ENCODE measurements around the gene LTBR. TPM values are rescaled to one million over a fixed set of nuclear protein-coding genes. Genes with fewer than 3 reads are reported as not detected.
"Not testable (repeated sequence)": the region's sequence is repeated elsewhere in the genome, so short reads cannot be mapped to it uniquely, and the experiment has no call there.

LTBR gene
- total RNA-seq, 1 experiment from 2014 or later = 128 TPM

- in situ Hi-C loops (cut with HindIII; ENCODE audit: low pct_unique_long_range_greater_than_20kb, low sequenced_read_pairs) = no loop called here
- no peak for DNase-seq (ENCODE audit: low read depth, low spot score)
Measured at GRCh38 chr12:6393109-6393508, 9.1 kb downstream of the LTBR start.

- DNase-seq (ENCODE audit: low read depth, low spot score) = no peak
- in situ Hi-C loops (cut with HindIII; ENCODE audit: low pct_unique_long_range_greater_than_20kb, low sequenced_read_pairs) = no loop called here
Measured at GRCh38 chr12:6394398-6394797, 10.4 kb downstream of the LTBR start.

- peak; percentile 95 for DNase-seq (ENCODE audit: low read depth, low spot score)
- in situ Hi-C loops (cut with HindIII; ENCODE audit: low pct_unique_long_range_greater_than_20kb, low sequenced_read_pairs) = no loop called here
Measured at GRCh38 chr12:6396031-6396430, 12.1 kb downstream of the LTBR start.

GRCh38 chr12:6399884-6400644, 16.1 kb downstream of the LTBR start:
- in situ Hi-C loops (cut with HindIII; ENCODE audit: low pct_unique_long_range_greater_than_20kb, low sequenced_read_pairs) = no loop called here
- no peak for DNase-seq (ENCODE audit: low read depth, low spot score)

GRCh38 chr12:6404390-6404789, 20.4 kb downstream of the LTBR start:
- in situ Hi-C loops (cut with HindIII; ENCODE audit: low pct_unique_long_range_greater_than_20kb, low sequenced_read_pairs) = no loop called here
- DNase-seq (ENCODE audit: low read depth, low spot score) = no peak

- DNase-seq (ENCODE audit: low read depth, low spot score) = no peak
- in situ Hi-C loops (cut with HindIII; ENCODE audit: low pct_unique_long_range_greater_than_20kb, low sequenced_read_pairs) = no loop called here
Measured at GRCh38 chr12:6405963-6406362, 22.0 kb downstream of the LTBR start.

- in situ Hi-C loops (cut with HindIII; ENCODE audit: low pct_unique_long_range_greater_than_20kb, low sequenced_read_pairs) = no loop called here
- no peak for DNase-seq (ENCODE audit: low read depth, low spot score)
Measured at GRCh38 chr12:6407236-6407954, 23.4 kb downstream of the LTBR start.

GRCh38 chr12:6416596-6416995, 32.6 kb downstream of the LTBR start:
- in situ Hi-C loops (cut with HindIII; ENCODE audit: low pct_unique_long_range_greater_than_20kb, low sequenced_read_pairs) = no loop called here
- no peak for DNase-seq (ENCODE audit: low read depth, low spot score)

- no peak for DNase-seq (ENCODE audit: low read depth, low spot score)
- in situ Hi-C loops (cut with HindIII; ENCODE audit: low pct_unique_long_range_greater_than_20kb, low sequenced_read_pairs) = no loop called here
Measured at GRCh38 chr12:6418796-6419195, 34.8 kb downstream of the LTBR start.

- in situ Hi-C loops (cut with HindIII; ENCODE audit: low pct_unique_long_range_greater_than_20kb, low sequenced_read_pairs) = no loop called here
Measured at GRCh38 chr12:6420364-6420763, 36.4 kb downstream of the LTBR start.

GRCh38 chr12:6423267-6424007, 39.5 kb downstream of the LTBR start:
- in situ Hi-C loops (cut with HindIII; ENCODE audit: low pct_unique_long_range_greater_than_20kb, low sequenced_read_pairs) = no loop called here
- DNase-seq (ENCODE audit: low read depth, low spot score) = peak; percentile 95

More at GRCh38 chr12:6420364-6420763, 36.4 kb downstream of the LTBR start:
- DNase-seq (ENCODE audit: low read depth, low spot score) = no peak

- in situ Hi-C loops (cut with HindIII; ENCODE audit: low pct_unique_long_range_greater_than_20kb, low sequenced_read_pairs) = no loop called here
Measured at GRCh38 chr12:6424008-6424347, 40.0 kb downstream of the LTBR start.

GRCh38 chr12:6424866-6425265, 40.9 kb downstream of the LTBR start:
- in situ Hi-C loops (cut with HindIII; ENCODE audit: low pct_unique_long_range_greater_than_20kb, low sequenced_read_pairs) = no loop called here

More at GRCh38 chr12:6424008-6424347, 40.0 kb downstream of the LTBR start:
- no peak for DNase-seq (ENCODE audit: low read depth, low spot score)

GRCh38 chr12:6425590-6426531, 41.9 kb downstream of the LTBR start:
- in situ Hi-C loops (cut with HindIII; ENCODE audit: low pct_unique_long_range_greater_than_20kb, low sequenced_read_pairs) = no loop called here
- no peak for DNase-seq (ENCODE audit: low read depth, low spot score)

More at GRCh38 chr12:6424866-6425265, 40.9 kb downstream of the LTBR start:
- no peak for DNase-seq (ENCODE audit: low read depth, low spot score)

- DNase-seq (ENCODE audit: low read depth, low spot score) = no peak
- in situ Hi-C loops (cut with HindIII; ENCODE audit: low pct_unique_long_range_greater_than_20kb, low sequenced_read_pairs) = no loop called here
Measured at GRCh38 chr12:6426882-6427671, 43.1 kb downstream of the LTBR start.

- in situ Hi-C loops (cut with HindIII; ENCODE audit: low pct_unique_long_range_greater_than_20kb, low sequenced_read_pairs) = not testable (repeated sequence)
Measured at GRCh38 chr12:6427796-6428195, 43.8 kb downstream of the LTBR start.

GRCh38 chr12:6428326-6428725, 44.4 kb downstream of the LTBR start:
- no peak for DNase-seq (ENCODE audit: low read depth, low spot score)
- in situ Hi-C loops (cut with HindIII; ENCODE audit: low pct_unique_long_range_greater_than_20kb, low sequenced_read_pairs) = no loop called here

More at GRCh38 chr12:6427796-6428195, 43.8 kb downstream of the LTBR start:
- not testable (repeated sequence) for DNase-seq (ENCODE audit: low read depth, low spot score)

Measured in SK-MEL-5 (cell line).